NOMO-1 treated with DMSO at 0.1 percent for 48 hours (cell line): ENCODE data around the gene CCDC51.

Source experiments
- DNase-seq: peaks from one replicate; lab custom pipeline; 2025; ENCODE audit not compliant: unreplicated experiment; lab: John Stamatoyannopoulos, UW

Gene CCDC51

DNA sequence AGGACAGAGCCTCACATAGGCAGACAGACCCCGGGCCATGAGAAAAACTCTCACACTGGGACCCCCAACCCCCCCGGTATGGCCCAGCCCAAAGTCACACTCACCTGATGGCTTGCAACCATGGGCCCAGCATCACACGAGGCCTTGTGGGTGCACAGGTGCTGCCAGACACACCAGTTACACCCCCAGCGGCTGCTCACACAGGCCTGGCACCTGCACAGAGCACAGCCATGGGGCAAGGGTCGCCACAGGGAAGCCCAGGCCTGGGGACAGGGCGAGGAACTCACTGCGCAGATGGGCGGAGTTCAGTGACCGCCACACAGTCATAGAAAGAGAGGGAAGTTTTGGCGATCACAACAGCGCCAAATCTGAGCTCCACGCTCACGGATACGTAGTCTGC, 19.4 kb downstream of the CCDC51 start:
- no peak for DNase-seq

DNA sequence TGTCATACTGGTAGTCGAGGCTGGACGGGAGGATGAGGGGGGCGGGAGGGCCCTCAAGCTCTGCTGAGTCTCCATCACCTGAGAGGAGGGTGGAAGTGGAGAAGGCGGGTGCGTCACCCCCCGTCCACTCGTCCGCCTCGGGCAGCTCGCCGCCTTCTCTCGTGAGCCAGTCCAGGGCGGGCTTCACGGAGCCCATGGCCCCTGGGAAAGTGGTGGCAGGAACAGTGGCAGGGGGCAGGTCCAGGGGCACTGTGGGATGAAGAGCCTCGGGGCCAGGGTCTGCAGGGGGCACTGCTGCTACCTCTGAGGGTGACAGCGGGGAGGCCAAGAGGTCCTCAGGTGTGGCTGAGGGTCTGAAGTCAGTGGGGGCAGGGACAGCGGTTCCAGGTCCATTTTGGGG, 20.3 kb downstream of the CCDC51 start:
- DNase-seq: no peak

GRCh38 chr3:48419149-48419548, 20.8 kb downstream of the CCDC51 start:
- no peak for DNase-seq

GRCh38 chr3:48418651-48419050, 21.3 kb downstream of the CCDC51 start:
- DNase-seq: no peak

- no peak for DNase-seq
These were observed 21.8 kb downstream of the CCDC51 start for GRCh38 chr3:48418140-48418539.

DNA sequence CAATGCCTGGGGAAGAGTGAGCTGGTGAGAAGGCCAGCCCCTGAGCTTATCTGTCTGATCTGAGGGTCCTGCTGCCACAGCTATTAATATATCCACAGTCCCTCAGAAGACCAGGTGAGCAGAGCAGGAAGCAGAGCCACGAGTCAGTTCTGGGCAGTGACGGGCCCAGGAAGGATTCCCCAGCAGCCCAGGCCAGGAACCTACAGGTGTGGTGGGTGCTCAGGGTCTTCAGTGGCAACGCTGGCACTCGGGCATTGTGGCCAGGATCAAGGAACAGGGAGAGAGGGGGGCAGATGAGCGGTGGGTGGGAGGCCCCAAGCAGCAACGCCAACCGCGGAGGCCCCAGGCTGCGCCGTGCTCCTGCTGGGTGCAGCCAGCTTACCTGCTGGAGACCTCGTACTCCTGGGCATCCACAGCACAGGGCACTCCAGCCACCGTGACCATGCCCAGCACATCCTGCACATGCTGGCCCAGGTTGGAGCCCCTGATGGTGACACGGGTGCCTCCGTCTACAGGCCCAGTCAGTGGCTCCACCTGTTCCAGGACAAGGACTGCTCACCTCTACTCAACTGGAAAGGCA, 22.3 kb downstream of the CCDC51 start:
- DNase-seq: no peak

DNA sequence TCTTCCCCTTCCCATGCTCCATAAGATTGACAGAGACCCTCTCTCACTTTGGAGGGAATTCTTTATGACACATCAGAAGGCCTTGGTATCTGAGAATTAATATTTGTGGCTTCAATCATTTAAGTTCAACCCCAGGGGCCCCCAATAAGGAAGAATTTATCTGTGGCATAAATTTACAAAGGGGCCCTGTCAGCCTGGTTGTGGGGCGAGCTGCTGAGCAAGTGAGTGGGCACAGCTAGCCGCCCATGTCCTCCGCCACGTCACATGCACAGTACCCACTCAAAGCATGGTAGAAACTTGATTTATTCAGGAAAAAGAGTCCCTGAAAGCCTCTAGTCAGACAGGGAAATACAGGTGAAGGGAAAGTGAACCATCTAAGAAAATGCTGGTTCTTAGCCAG, 23.4 kb downstream of the CCDC51 start:
- DNase-seq: no peak

GRCh38 chr3:48416091-48416505, 23.8 kb downstream of the CCDC51 start:
- DNase-seq: no peak

DNA sequence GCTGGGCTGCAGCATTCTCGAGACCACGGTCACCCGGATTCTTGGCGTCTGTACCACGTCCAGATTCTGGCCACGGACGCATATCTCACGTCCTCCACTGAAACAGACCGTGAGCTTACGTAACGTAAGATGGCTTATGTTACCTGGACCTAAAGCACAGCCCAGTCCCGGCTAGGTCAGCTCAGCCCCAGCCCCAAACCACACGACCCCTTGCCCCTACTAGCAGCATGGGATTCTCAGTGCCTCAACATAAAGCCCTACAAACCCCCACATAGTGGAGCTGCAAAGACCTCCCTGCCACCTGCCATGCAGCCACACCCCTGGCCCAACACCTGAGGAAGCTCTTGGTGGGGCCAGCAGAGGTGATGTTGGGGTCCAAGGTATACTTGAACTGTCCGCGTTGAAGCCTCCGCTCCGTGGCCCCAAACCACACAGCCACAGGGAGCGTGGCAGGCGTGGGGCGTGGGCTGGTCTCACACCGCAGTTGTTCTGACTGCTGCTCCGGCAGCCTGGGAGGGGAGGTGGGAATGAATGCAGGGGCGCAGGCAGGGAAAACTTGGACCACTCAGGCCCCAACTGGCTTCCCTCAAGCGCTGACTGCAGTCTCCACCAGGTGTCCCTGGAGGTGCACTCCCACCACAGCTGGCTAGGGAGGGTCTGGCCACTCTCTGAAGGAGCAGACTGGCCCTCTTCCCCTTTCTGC, 24.5 kb downstream of the CCDC51 start:
- no peak for DNase-seq

DNA sequence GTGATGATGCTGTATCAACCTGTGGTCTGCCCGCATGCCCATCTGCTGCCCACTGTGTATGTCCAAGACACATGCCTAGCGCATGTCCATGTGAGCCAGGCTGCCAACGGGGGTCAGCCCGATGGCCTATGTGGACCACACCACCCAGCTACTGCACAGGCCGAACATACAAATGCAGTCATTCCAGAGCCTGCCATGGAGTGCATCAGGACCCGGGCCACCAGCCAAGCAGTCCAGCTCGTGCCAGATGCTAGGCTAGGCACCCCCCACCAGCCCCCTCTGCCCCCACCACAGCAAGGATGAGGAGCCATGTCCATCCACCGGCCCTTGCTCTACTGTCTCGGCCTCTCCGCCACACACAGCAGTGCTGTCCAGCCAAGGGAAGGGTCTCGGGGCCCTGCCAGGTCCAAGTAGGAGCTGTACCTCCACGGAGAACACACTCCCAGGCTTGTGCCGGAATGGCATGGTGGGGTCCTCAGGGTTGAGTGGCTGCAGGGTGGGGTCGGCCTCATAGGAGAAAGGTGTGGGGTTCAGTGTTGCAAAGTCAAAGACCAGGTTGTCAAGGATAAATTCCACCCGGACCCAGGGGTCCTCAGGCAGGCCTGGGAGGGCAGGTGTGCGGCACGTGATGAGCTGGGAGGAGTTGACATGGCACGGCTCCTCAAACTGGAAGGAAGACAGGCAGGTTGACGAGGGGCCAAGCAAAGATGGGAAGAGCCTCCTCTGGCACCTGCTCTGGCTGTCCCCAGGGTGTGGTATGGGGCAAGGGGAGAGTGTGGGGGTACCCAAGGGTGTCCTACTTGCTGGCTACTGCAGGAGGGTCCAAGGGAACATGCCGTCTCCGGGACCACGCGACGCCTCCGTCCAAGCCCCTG, 25.3 kb downstream of the CCDC51 start:
- DNase-seq: no peak

- DNase-seq: no peak
These were observed 26.3 kb downstream of the CCDC51 start for GRCh38 chr3:48413611-48414010.

DNA sequence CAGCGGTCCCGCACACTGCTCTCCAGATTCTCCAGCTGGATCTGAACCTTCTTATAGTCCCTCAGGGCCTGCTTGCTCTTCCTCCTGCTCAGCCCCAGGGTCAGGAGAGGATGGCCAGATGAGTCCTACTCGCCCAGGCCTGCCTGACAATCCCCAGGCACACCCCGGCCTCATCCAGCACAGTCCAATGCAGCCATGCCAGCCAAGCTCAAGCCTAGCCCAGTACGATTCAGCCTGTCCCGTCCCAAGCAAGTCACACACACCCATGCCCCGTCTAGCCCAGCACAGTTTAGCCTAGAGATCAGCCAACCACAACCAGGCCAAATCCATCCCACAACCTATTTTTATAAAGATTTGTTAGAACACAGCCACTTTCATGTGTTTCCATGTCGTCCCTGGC, 26.8 kb downstream of the CCDC51 start:
- DNase-seq: no peak

DNA sequence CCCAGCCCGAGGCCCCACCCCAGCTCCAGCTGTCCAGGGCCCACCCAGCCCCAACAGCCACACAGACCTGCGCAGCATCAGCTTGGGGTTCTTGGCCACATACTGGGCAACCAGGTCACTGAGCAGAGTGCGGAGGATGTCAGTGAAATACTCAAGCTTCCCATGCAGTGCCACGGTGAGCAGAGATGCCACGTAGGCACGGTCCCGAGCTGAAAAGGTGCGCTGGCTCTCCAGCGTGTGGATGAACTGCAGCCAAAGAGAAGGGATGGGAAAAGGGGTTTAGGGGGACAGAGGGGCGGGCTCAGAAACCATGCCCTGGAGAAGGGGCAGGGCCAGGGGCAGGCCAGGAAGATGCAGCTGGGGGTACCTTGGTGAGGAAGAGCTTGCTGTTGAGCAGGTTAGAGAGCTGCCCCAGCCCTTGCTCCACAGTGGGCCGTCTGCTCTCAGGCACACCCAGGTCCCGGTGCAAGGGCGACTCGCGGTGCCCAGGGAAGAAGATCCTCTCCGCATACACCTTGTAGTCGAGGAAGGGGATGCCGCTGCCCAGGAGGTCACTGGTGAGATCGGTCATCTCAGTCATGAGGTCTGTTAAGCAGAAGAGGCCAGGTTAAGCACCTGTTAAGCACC, 27.4 kb downstream of the CCDC51 start:
- no peak for DNase-seq

DNA sequence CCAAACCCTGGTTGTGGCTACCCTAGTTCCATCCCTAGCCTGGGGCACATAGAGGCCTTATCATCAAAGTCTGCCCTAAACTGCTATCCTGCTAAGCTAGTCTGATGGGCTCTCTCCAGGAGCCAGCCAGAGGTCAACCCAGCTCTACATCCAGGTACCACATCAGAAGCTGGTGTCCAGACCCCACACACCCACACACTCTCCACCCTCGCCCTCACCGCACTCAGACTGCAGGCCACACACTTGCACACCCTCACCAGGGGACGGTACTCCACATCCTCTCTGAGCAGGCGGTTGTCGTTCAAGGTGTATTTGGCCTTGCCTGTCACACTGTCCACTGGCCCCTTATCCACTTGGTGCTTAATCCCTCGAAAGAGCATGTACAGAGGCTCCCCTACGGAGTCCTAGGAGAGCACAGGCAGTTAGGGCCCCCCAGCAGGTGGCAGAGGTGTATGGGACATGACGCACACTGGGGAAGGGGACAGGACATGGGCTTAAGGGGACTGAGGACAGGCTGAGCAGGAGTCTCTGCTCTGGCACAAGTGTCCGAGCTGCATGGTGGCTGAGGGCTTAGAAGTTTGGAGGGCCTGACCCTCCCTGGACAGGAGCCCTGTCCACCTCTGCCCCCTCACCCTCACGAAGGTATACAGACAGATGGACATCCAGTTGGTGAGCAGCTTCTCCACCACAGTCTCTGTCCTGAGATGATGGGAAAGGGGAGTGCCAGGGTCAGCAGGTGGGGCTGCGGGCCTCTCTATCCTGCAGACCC, 28.1 kb downstream of the CCDC51 start:
- no peak for DNase-seq

DNA sequence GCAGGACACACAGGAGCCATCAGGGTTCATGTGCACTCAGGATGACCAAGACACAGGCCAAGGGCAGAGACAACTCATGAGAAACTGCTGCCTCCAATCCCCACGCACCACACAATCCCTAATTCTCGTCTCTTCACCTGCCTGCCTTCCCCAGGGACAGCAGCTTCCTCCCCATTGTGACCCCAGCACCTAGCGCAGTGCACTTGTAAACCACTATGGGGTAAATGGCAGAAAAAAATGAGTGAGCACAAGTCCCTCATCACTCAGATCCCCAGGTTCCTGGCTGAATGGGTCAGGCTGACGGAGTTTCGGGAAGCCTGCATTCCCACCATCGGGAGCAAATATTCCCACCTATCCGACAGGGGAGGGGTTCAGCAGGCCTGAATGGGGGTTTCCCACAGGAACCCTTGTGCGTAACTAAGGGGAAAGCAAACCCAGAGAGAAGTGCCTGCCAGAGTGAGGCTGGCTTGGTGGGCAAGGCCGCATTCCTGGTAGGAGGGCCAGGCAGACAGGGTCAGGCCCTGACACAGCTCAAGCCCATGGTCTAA, 28.8 kb downstream of the CCDC51 start:
- DNase-seq: no peak

DNA sequence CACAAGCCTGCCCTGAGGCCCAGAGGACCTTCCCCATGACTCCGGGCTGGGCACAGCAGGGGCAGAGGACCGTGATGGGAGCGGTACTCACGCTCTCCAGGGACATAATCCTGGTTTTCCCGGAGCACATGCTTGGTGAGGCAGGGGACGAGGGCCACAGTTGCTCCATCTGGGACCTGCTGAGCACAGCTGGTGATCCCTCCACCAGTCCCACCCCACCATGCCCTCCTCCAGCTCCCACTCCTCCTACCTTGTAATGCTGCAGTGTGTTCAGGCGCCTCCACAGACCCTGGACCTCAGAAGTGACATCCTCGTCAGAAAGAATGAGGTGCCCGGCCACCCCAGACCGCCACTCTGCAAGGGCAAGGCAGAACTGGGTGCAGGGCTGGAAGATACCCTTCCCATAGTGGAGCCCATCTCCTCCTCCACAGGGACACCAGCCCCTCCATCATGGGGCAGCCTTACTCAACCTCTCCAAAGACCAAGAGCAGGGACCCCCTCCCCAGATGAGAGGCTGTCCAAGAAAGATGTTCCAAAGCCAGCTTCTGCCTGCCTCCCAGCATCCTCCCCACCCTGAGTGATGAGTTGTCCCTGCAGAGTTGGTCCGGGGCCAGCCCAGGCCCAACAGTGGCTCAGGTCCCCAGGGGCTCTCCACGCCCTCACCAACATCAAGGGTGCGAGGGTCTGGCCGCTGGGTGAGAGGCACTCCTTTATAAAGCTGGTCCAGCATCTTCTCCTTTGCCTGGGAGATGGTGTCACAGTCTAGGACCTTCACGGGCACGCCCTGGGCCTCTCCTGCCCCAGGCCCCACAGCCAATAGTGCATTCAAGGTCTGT, 29.5 kb downstream of the CCDC51 start:
- DNase-seq: no peak

DNA sequence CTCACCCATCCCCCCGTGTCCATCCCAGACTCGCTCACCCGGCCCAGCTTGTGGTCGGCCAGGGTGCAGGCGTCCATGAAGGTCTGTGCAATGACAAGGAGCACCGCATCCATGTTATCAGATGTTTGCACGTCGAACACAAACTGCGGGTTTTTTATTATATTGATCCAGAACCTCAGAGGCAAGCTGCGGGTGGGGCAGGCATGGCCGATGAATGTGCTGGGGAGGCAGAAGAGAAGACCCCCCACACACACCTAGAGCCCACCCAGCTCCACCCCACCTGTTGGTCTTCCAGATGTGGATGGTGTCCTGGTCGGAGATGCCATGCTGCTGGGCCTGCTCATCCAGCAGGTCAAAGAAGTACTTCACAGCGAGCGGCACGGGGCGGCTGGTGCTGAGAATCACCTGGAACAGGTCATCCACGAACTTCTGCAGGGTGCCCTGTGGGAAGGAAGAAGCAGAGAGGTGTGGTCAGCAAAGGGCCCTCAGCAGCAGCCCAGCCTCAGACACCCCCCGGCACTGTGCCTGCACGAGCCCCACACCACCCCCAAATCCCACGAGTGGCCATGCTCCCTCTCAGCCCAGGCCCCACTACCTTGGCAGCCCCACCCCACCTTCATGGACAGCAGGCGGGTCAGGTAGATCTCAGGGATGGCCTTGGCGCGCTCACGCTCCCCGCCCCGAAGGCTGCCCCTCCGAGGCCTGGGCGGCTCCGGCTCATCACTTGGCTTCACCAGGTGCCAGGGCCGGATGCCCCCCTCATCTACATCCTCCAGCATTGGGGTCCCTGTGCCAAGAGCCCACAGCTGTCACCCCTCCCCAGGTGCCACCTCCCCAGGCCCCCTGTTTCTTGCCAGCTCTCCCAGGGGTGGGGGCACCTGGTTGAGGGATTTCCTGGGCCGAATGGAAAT, 30.4 kb downstream of the CCDC51 start:
- no peak for DNase-seq

DNA sequence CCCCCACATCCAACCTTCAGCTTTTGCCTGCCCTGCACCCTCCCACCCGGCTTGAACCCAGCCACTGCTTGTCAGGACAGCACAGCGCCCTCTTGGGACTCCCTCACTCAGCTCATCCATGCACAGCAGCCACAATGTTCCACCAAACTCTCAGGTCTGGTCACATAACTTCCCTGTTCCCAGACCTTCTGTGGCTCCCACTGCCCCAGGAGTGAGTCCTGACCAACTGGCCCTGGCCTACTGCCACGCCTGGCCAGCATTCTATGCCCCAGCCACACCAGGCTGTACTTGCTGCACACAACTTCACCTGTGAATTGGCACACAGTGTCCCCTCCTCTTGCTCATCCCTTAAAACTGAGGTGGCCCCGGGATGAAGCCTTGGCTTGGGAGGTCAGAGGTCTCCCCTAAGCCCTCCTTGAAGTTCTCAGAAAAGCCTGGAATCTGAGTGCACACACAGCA, 31.1 kb downstream of the CCDC51 start:
- no peak for DNase-seq
